ENCODE data around the gene NABP2. TPM values are rescaled to one million over a fixed set of nuclear protein-coding genes. Genes with fewer than 3 reads are reported as not detected.

Gene NABP2
- total RNA-seq = 21.7 and 34.5 TPM in 2 replicates

GRCh38 chr12:56224102-56224701 is at the start of gene NABP2:
Gene NABP2 (plus strand): TSS chr12:56224342. CDS start chr12:56224857, 515 bp downstream.

GRCh38 chr12:56189099-56189917 is 34.8 kb upstream of the NABP2 start, which contains the start of gene SMARCC2:
Gene SMARCC2 (minus strand): TSS chr12:56189483. CDS start chr12:56189461, 22 bp downstream.

DNA sequence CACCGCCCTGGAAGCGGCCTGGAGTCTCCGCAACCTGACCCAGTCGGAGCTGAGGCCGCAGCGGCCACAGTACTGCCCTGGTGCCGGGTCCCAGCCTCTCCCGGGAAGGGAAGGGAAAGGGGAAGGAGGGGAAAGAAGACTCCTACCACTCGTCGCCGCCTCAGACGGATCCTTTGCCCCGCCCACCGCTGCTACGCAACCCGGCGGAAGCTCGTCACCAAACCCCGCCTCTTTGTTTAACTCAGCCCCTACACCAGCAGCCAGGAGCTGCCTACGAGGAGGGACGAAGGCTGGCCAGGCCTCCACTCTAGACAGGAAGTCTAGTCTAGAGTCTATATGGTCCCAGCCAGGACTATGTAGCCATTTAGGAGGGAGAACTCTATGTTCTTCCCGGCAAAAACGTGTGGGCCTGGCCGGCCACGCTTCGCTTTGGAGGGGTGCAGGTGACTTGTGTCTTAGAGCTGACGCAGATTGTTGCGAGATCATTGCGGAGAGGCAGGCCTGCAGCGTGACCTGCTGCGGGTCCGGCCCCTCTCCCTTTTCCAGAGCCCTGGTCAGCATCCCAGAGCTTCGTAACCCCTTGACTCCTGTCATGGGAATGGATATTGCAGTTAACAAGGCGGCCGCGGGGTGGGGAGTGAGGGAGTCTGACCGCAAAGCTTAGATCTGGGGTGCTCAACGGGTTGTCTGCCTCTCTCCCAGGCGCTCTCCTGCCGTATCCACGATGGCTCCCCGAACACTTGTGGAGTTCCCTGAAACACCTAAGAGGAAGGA is 2.2 kb upstream of the NABP2 start, which contains the start of gene RNF41:
RNF41 (minus strand) TSS at position 166 of the 774 bp plus-strand sequence. CDS start 7,875 bp downstream, outside the sequence.

GRCh38 chr12:56229916-56230431 is 5.8 kb downstream of the NABP2 start, which contains the start of gene SLC39A5:
Gene SLC39A5 (plus strand): TSS chr12:56230051. CDS start chr12:56231275, 1,224 bp downstream.

DNA sequence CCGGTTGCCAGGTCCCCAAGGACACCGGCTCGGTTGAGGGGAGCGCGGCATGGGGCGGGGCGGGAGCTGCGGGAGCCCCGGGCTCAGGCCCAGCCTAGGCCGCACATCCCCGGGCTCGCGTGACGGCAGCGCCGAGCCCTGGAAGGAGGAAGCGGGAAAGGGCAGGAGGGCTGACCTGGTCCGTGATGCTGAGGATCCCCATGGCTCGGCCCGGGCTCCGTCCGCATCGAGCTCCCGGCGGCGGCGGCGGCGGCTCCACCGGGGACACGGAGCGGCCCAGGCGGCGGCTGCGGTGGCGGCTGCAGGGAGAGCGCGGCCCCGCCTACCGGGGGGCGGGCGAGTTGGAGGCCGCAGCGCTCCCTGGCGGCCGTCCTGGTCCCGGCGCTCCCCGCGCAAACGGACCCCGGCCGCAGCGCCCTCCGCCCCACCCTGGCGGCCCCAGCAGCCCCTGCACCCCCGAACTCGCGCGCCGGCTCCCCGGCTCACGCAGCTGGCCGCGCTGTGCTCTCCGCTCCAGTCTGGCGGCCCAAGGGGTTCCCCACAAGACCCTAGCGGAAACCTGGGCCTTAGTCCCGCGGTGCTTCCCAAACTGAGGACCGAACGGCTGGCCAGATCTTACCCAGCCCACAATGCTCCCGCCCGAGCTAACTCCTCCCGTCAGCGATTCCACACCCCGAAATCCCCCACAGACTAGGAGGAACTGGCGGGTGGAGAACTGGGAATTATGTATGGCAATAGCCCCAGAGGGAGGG is 34.1 kb downstream of the NABP2 start, which contains the start of gene ANKRD52:
ANKRD52 (minus strand) TSS at position 317 of the 752 bp plus-strand sequence; CDS start at position 202, 115 bp downstream.

GRCh38 chr12:56266693-56267442 is 42.7 kb downstream of the NABP2 start, which contains the start of gene COQ10A:
Gene COQ10A (plus strand): TSS chr12:56266942. CDS start chr12:56267119, 177 bp downstream.

Other genes starting within 250 kb of the NABP2 start
- 5.1 and 5.8 TPM in 2 replicates for gene SUOX, start 227.1 kb upstream of the NABP2 start, total RNA-seq
- gene IKZF4, start 203.3 kb upstream of the NABP2 start, total RNA-seq = 0.24 TPM in 1 of 2 replicates, not detected in the other
- gene RPS26, start 182.4 kb upstream of the NABP2 start, total RNA-seq = 233 and 674 TPM in 2 replicates
- gene ERBB3, start 144.2 kb upstream of the NABP2 start, total RNA-seq = 22.9 and 29.6 TPM in 2 replicates
- gene PA2G4, start 119.8 kb upstream of the NABP2 start, total RNA-seq = 169 and 181 TPM in 2 replicates
- gene RPL41, start 107.7 kb upstream of the NABP2 start, total RNA-seq = 2,930 and 4,402 TPM in 2 replicates
- 2.2 and 2.8 TPM in 2 replicates for gene ZC3H10, start 106.1 kb upstream of the NABP2 start, total RNA-seq
- gene ESYT1, start 96.1 kb upstream of the NABP2 start, total RNA-seq = 241 and 358 TPM in 2 replicates
- 39.4 and 40.5 TPM in 2 replicates for gene MYL6B, start 71.8 kb upstream of the NABP2 start, total RNA-seq
- 400 and 1,602 TPM in 2 replicates for gene MYL6, start 66.0 kb upstream of the NABP2 start, total RNA-seq
- 17.4 and 18.1 TPM in 2 replicates for gene SMARCC2, start 34.9 kb upstream of the NABP2 start, total RNA-seq
- 117 and 128 TPM in 2 replicates for gene RNF41, start 2.4 kb upstream of the NABP2 start, total RNA-seq
- not detected in 2 replicates for gene SLC39A5, start 5.7 kb downstream of the NABP2 start, total RNA-seq
- gene ANKRD52, start 34.0 kb downstream of the NABP2 start, total RNA-seq = 15.3 and 20.7 TPM in 2 replicates
- 5.5 and 8.2 TPM in 2 replicates for gene COQ10A, start 42.6 kb downstream of the NABP2 start, total RNA-seq
- gene CS, start 76.0 kb downstream of the NABP2 start, total RNA-seq = 113 and 157 TPM in 2 replicates
- 67.6 and 106 TPM in 2 replicates for gene CNPY2, start 91.6 kb downstream of the NABP2 start, total RNA-seq
- gene PAN2, start 109.7 kb downstream of the NABP2 start, total RNA-seq = 10.1 and 14.7 TPM in 2 replicates
- 16.6 TPM in 1 of 2 replicates, not detected in the other for gene IL23A, start 114.5 kb downstream of the NABP2 start, total RNA-seq
- gene STAT2, start 135.8 kb downstream of the NABP2 start, total RNA-seq = 45.6 and 88.7 TPM in 2 replicates
- not detected in 2 replicates for gene APOF, start 138.5 kb downstream of the NABP2 start, total RNA-seq
- gene TIMELESS, start 225.1 kb downstream of the NABP2 start, total RNA-seq = 3.0 and 3.4 TPM in 2 replicates
- gene MIP, start 230.3 kb downstream of the NABP2 start, total RNA-seq = not detected in 2 replicates
- 0.96 and 1.1 TPM in 2 replicates for gene SPRYD4, start 244.2 kb downstream of the NABP2 start, total RNA-seq

Data from tracheal epithelial cell (primary cell).